HL-60 (cell line): Measurements from ENCODE around the gene DIDO1.
A peak's percentile ranks its signal among the peaks of the same experiment; 100 is the strongest.

Experiments
- DNase-seq, 2 experiments: peaks; one replicate each; pipeline ENCODE4 v3.0.0-alpha.2; 2010 to 2020; ENCODE audit warnings: low read depth in 1 of 2, low spot score in 1 of 2
- H3K27ac ChIP-seq: fragments of 250-450 bp; sonication (Bioruptor Pico); replicated peaks from 2 replicates; pipeline ENCODE4 v1.5.1; 2020; ENCODE audit warnings: mild to moderate bottlenecking, moderate library complexity
- H3K27me3 ChIP-seq: fragments of 250-450 bp; sonication (Bioruptor Pico); 2 replicates; pipeline ENCODE4 v1.5.1; 2021; ENCODE audit warnings: mild to moderate bottlenecking, moderate library complexity; ENCODE audit not compliant: insufficient read depth, poor library complexity, severe bottlenecking
- H3K4me3 ChIP-seq: replicated peaks from 2 replicates; pipeline ENCODE4 v1.5.1; 2011; ENCODE audit warnings: mild to moderate bottlenecking, control low read depth, low read length; ENCODE audit not compliant: insufficient read depth
- GABPA ChIP-seq: IDR thresholded peaks from 2 replicates; pipeline ENCODE4 v1.6.1; 2012; ENCODE audit warnings: low read depth
- POLR2AphosphoS5 ChIP-seq: IDR thresholded peaks from 2 replicates; pipeline ENCODE4 v1.6.1; 2012; ENCODE audit warnings: low read depth
- SPI1 ChIP-seq: IDR thresholded peaks from 2 replicates; pipeline ENCODE4 v1.6.1; 2012; ENCODE audit warnings: low read depth, mild to moderate bottlenecking, borderline replicate concordance
- TF ChIP-seq, protein P1 (sequence below): IDR thresholded peaks from one replicate; pipeline ENCODE4 v1.5.1; 2011; ENCODE audit warnings: low read length, control low read depth, inconsistent platforms; ENCODE audit not compliant: insufficient read depth
- TF ChIP-seq, protein P2 (sequence below): IDR thresholded peaks from 2 replicates; pipeline ENCODE4 v1.6.1; 2012; ENCODE audit warnings: low read depth; ENCODE audit not compliant: insufficient replicate concordance

DIDO1 gene

DNA sequence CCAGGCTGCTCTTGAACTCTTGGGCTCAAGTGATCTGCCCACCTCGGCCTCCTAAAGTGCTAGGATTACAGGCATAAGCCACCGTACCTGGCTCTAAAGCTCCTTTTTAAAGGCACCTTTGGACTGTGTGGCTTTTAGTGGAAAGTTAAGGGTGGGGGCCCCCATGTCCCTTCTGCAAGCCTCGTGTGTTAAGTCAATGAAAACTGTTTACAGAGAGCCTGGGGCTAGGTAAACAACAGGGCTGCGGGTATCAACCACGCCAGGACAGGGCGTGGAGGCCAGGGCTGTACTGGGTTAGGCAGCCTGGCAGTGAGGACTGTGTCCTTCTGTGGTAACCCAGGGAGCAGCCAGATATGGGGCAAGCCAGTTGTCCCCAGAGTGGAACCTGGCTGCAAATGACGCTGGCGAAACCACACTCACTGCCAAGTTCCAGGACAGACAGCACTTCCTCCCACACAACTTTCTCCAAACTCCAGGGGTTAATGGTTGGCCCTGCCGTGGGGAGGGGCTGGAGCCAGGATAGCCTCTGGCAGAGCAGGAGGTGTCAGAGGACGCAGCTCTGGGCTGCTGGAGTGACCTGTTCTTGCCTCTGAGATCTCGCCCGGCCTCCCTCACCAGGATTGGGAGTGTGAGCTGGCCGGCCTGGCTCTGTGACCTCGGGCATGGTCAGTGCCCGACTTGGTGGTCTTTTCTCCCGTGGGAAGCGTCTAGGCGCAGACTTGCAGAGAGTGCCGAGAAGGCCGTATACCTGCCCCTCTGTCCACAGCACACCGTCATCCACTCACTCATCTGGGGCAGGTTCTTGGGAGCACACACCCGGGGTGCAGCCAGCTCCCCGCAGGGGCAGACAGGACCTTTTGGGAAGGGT, 29.4 kb upstream of the DIDO1 start:
- Histone ChIP-seq H3K27ac (peak overlapping the region; percentile 95), H3K4me3 (no peak overlapping the region), H3K27me3 (no peaks in the 10 kb centered on the region)
- DNase-seq = peak in 1 of 2 experiments; percentile 86
- TF ChIP-seq SPI1 (peak; percentile 83), GABPA (no peak), POLR2AphosphoS5 (0 out of 2 replicates have a peak, but pooled peaks have one; percentile 37)
- TF ChIP-seq, protein P1, sequence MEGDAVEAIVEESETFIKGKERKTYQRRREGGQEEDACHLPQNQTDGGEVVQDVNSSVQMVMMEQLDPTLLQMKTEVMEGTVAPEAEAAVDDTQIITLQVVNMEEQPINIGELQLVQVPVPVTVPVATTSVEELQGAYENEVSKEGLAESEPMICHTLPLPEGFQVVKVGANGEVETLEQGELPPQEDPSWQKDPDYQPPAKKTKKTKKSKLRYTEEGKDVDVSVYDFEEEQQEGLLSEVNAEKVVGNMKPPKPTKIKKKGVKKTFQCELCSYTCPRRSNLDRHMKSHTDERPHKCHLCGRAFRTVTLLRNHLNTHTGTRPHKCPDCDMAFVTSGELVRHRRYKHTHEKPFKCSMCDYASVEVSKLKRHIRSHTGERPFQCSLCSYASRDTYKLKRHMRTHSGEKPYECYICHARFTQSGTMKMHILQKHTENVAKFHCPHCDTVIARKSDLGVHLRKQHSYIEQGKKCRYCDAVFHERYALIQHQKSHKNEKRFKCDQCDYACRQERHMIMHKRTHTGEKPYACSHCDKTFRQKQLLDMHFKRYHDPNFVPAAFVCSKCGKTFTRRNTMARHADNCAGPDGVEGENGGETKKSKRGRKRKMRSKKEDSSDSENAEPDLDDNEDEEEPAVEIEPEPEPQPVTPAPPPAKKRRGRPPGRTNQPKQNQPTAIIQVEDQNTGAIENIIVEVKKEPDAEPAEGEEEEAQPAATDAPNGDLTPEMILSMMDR = no peak
- TF ChIP-seq, protein P2, sequence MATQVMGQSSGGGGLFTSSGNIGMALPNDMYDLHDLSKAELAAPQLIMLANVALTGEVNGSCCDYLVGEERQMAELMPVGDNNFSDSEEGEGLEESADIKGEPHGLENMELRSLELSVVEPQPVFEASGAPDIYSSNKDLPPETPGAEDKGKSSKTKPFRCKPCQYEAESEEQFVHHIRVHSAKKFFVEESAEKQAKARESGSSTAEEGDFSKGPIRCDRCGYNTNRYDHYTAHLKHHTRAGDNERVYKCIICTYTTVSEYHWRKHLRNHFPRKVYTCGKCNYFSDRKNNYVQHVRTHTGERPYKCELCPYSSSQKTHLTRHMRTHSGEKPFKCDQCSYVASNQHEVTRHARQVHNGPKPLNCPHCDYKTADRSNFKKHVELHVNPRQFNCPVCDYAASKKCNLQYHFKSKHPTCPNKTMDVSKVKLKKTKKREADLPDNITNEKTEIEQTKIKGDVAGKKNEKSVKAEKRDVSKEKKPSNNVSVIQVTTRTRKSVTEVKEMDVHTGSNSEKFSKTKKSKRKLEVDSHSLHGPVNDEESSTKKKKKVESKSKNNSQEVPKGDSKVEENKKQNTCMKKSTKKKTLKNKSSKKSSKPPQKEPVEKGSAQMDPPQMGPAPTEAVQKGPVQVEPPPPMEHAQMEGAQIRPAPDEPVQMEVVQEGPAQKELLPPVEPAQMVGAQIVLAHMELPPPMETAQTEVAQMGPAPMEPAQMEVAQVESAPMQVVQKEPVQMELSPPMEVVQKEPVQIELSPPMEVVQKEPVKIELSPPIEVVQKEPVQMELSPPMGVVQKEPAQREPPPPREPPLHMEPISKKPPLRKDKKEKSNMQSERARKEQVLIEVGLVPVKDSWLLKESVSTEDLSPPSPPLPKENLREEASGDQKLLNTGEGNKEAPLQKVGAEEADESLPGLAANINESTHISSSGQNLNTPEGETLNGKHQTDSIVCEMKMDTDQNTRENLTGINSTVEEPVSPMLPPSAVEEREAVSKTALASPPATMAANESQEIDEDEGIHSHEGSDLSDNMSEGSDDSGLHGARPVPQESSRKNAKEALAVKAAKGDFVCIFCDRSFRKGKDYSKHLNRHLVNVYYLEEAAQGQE = no peak

- H3K27ac ChIP-seq = peak overlapping the region; percentile 95
Measured at GRCh38 chr20:62953839-62954703, 27.8 kb upstream of the DIDO1 start.

More at GRCh38 chr20:62953839-62954703, 27.8 kb upstream of the DIDO1 start:
- H3K27me3 ChIP-seq = no peaks in the 10 kb centered on the region
- peak; percentile 98 for TF ChIP-seq SPI1
- TF ChIP-seq, protein P1 = no peak
- TF ChIP-seq, protein P2 = no peak
- TF ChIP-seq GABPA = no peak
- TF ChIP-seq POLR2AphosphoS5 = peak; percentile 81
- H3K4me3 ChIP-seq = peak overlapping the region; percentile 79
- peak; percentile 88 to 98 for DNase-seq
